Peyer's patch (tissue), 4 donors: ENCODE data around the gene WDR75. TPM values are rescaled to one million over a fixed set of nuclear protein-coding genes. Genes with fewer than 3 reads are reported as not detected.

Experiments used
- DNase-seq, 3 donors: peaks; one replicate each; pipeline ENCODE4 v3.0.0-alpha.2; 2017 to 2019
- H3K27ac ChIP-seq, 4 donors: fragments of 200-600 bp; sonication (generic); one replicate each; pipeline ENCODE4 v1.5.1; 2016 to 2019
- H3K27me3 ChIP-seq, 2 donors: fragments of 200-600 bp; sonication (generic); one replicate each; pipeline ENCODE4 v1.5.1; 2019
- H3K36me3 ChIP-seq, 3 donors: fragments of 200-600 bp; sonication (generic); one replicate each; pipeline ENCODE4 v1.5.1; 2016 to 2019
- H3K4me1 ChIP-seq, 4 donors: fragments of 200-600 bp; sonication (generic); one replicate each; pipeline ENCODE4 v1.5.1; 2016 to 2019
- H3K4me3 ChIP-seq, 4 donors: fragments of 200-600 bp; sonication (generic); 1 replicate in 3 of 4; 2 replicates in 1 of 4; pipeline ENCODE4 v1.5.1; 2016 to 2019; ENCODE audit warnings: mild to moderate bottlenecking in 1 of 4
- H3K9me3 ChIP-seq, 4 donors: fragments of 200-600 bp; sonication (generic); one replicate each; pipeline ENCODE4 v1.5.1; 2016 to 2019; ENCODE audit warnings: mild to moderate bottlenecking in 1 of 4
- POLR2A ChIP-seq, 2 donors: fragments of 450-650 bp; IDR thresholded peaks; one replicate each; pipeline ENCODE4 v1.5.1; 2017; ENCODE audit warnings: antibody characterized with exemption in 2 of 2, mild to moderate bottlenecking in 2 of 2, moderate library complexity in 2 of 2
- total RNA-seq, 4 donors: library from RNA; depleted of rRNA; stranded (reverse); fragments of >200 nt; gene quantifications; one replicate each; pipeline ENCODE4 v1.1.0, GENCODE V29; 2016
- TF ChIP-seq, protein P1 (sequence below), 6 experiments: fragments of 450-650 bp in 4 of 6; fragments of 200-600 bp in 2 of 6; sonication (generic) in 1 of 6; IDR thresholded peaks; one replicate each; pipeline ENCODE4 v1.5.1; 2017 to 2019; ENCODE audit warnings: antibody characterized with exemption in 6 of 6, mild to moderate bottlenecking in 3 of 6, moderate library complexity in 1 of 6

WDR75 gene
- total RNA-seq, result 10 to 100 TPM; 21.5 to 45.4 (median 32.3) TPM

DNA sequence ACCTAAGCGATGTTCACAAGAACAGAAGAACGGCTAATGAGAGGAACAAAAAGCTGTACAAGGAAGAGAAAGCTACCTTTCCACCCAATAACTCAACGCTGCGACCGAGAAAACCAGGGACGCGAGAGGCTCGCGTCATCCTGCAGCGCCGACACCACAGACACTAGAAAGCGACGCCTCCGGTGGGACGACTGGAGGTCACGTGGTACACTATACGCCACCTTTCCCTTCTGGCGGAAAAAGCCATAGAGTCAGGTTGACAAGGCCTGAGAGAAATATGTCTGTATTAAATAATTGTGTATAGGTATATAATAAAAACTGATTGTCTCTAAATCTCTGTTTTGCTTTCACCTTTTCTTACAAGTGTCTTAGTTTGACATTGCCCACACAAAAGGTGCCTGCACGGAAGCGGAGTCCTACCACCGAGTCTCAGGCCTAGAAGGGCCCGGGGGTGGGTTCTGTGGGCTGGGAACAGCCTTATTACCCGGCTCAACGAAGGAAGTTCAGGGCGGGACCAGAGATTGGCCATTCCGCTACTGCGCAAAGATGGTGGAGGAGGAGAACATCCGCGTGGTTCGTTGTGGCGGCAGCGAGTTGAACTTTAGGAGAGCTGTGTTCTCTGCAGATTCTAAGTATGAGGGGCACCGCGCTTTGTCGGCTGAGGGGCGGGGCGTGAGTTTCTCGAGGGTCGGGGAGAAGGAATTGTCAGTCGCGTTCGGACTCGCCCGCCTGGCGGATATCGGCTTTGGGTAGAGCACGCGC is at the start of gene WDR75:
Gene WDR75 (plus strand): TSS at position 528 of the 762 bp plus-strand sequence. CDS start 19 bp downstream, at position 547.
- DNase-seq, result peak; percentile 89 to 97 (median 94)
- H3K36me3 ChIP-seq, result no peaks in the 10 kb centered on the region
- peak; percentile 44 to 77 for TF ChIP-seq POLR2A (IDR thresholded peaks at IDR 0.05)
- TF ChIP-seq, protein P1, sequence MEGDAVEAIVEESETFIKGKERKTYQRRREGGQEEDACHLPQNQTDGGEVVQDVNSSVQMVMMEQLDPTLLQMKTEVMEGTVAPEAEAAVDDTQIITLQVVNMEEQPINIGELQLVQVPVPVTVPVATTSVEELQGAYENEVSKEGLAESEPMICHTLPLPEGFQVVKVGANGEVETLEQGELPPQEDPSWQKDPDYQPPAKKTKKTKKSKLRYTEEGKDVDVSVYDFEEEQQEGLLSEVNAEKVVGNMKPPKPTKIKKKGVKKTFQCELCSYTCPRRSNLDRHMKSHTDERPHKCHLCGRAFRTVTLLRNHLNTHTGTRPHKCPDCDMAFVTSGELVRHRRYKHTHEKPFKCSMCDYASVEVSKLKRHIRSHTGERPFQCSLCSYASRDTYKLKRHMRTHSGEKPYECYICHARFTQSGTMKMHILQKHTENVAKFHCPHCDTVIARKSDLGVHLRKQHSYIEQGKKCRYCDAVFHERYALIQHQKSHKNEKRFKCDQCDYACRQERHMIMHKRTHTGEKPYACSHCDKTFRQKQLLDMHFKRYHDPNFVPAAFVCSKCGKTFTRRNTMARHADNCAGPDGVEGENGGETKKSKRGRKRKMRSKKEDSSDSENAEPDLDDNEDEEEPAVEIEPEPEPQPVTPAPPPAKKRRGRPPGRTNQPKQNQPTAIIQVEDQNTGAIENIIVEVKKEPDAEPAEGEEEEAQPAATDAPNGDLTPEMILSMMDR (IDR thresholded peaks at IDR 0.05), result peak in 2 of 6 experiments; percentile 15 to 27
- peaks cover 0 to 16% (median 8%) of the 10 kb centered on the region in 4 donors for H3K4me1 ChIP-seq
- peak within 1 kb of the TSS; percentile 57 to 85 (median 74) for H3K4me3 ChIP-seq
- H3K27ac ChIP-seq, result peak within 1 kb of the TSS; percentile 81 to 91 (median 85)
- no peaks in the 10 kb centered on the region for H3K9me3 ChIP-seq
- H3K27me3 ChIP-seq, result no peaks in the 10 kb centered on the region

DNA sequence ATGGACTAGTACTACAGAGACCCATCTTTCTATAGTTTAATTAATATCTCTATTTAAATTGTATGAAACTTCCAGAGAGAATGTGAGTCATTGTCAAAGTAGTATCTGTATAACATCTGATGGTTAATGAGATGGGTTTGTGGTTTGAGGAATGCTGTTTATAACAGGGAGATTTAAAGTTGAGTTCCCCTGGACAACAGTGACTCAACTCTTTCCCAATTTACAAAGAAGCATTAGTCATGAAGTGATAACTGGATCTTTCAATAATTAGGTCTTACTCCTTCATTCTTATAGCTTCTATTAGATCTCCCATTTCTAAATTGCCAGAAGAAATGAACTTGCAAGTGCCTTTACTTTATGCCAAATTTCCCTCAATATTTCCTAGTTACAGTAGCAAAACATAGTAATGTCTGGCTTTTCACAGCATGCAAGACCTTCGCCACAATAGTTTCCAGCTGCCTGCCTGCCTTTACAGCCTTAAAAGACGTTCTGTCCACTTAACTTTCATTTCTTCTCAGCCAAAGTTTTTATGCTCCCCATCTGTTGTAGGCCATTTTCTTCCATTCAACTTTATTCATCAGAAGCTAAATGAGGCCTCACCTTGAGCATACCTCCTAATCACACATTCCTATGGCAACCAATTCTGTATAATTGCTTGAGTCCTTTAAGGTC is 47.7 kb upstream of the WDR75 start:
- TF ChIP-seq, protein P1 (IDR thresholded peaks at IDR 0.05), result no peak
- no peak for TF ChIP-seq POLR2A (IDR thresholded peaks at IDR 0.05)
- no peaks in the 10 kb centered on the region for H3K36me3 ChIP-seq
- H3K27me3 ChIP-seq, result no peaks in the 10 kb centered on the region
- no peak overlapping the region for H3K4me3 ChIP-seq
- DNase-seq, result no peak
- H3K27ac ChIP-seq, result peak overlapping the region in 2 of 4 donors; percentile 27 to 59
- H3K9me3 ChIP-seq, result no peaks in the 10 kb centered on the region
- H3K4me1 ChIP-seq, result no peaks in the 10 kb centered on the region

DNA sequence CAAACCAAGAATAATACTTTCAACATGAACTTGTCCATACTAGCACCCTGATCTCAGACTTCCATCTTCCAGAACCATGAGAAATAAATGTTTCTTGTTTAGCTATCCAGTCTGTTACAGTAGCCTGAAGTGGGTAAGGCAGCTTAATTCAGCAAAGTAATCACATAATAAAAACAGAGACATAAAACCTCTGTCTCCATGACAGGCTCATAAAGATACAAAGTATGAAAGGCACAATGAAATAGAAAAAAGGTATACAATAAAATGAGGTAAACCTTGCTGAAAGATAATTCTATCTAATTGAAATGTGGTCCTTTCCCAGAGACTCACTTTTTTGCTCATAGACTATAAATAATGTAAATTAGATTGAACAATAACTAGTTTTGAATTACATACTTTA is 46.7 kb upstream of the WDR75 start:
- Histone ChIP-seq H3K36me3 (no peaks in the 10 kb centered on the region), H3K27ac (peak overlapping the region in 2 of 4 donors; percentile 33 to 59), H3K4me3 (no peak overlapping the region), H3K9me3 (no peaks in the 10 kb centered on the region), H3K4me1 (no peaks in the 10 kb centered on the region), H3K27me3 (no peaks in the 10 kb centered on the region)
- TF ChIP-seq, protein P1 (IDR thresholded peaks at IDR 0.05), result no peak
- no peak for TF ChIP-seq POLR2A (IDR thresholded peaks at IDR 0.05)
- DNase-seq, result no peak

DNA sequence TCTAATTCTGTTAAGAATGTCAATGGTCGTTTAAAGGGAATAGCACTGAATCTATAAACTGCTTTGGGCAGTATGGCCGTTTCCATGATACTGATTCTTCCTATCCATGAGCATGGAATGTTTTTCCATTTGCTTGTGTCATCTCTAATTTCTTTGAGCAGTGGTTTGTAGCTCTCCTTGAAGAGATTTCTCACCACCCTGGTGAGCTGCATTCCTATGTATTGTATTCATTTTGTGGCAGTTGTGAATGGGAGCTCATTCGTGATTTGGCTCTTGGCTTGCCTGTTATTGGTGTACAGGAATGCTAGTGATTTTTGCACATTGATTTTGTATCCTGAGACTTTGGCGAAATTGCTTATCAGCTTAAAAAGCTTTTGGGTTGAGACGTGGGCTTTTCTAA is 38.3 kb upstream of the WDR75 start:
- TF ChIP-seq, protein P1 (IDR thresholded peaks at IDR 0.05), result no peak
- TF ChIP-seq POLR2A (IDR thresholded peaks at IDR 0.05), result no peak
- Histone ChIP-seq H3K9me3 (no peaks in the 10 kb centered on the region), H3K36me3 (no peaks in the 10 kb centered on the region), H3K27me3 (no peaks in the 10 kb centered on the region), H3K27ac (no peak overlapping the region), H3K4me3 (no peak overlapping the region), H3K4me1 (no peaks in the 10 kb centered on the region)
- no peak for DNase-seq

DNA sequence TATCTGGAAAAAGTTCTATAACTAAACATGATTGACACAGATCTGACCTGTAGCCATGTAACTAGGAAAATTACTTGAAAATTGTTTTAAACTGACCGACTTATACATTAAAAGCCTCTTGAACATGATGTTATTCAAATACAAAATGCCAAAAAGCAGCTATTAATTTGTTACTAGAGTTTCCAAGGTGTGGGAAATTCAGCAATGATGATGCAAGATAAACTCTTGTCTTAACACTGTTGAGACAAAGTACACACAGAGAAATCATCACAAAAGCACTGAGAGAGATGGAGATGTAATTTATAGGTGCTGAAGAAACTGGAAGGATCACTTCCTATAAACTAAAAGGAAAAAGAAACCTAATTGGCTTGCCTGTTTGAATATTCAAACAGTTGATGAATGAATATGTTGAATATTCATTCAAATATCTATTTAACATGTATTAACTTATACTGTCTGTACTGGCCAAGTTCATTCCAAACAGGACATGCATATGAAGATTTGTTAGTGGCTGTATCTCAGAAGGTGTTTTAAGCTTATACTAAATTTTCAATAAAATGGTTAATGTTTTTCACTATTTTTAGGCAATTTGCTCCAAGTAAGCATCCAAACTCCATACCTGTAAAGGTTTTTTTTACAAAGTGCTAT is 34.6 kb upstream of the WDR75 start:
- Histone ChIP-seq H3K4me3 (no peak overlapping the region), H3K4me1 (no peaks in the 10 kb centered on the region), H3K36me3 (no peaks in the 10 kb centered on the region), H3K27ac (peak overlapping the region in 2 of 4 donors; percentile 8 to 75), H3K27me3 (no peaks in the 10 kb centered on the region), H3K9me3 (no peaks in the 10 kb centered on the region)
- no peak for TF ChIP-seq POLR2A (IDR thresholded peaks at IDR 0.05)
- TF ChIP-seq, protein P1 (IDR thresholded peaks at IDR 0.05), result no peak
- no peak for DNase-seq
